DMS79 treated with DMSO at 0.1 percent for 48 hours (cell line): ENCODE results near the gene VEGFA.

ENCODE experiments used
- DNase-seq: peaks from one replicate; lab custom pipeline; 2025; lab: John Stamatoyannopoulos, UW

Gene VEGFA

GRCh38 chr6:43785220-43785752 lies 15.3 kb downstream of the VEGFA start:
- DNase-seq = no peak

DNA sequence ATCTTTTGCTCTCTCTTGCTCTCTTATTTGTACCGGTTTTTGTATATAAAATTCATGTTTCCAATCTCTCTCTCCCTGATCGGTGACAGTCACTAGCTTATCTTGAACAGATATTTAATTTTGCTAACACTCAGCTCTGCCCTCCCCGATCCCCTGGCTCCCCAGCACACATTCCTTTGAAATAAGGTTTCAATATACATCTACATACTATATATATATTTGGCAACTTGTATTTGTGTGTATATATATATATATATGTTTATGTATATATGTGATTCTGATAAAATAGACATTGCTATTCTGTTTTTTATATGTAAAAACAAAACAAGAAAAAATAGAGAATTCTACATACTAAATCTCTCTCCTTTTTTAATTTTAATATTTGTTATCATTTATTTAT lies 15.9 kb downstream of the VEGFA start:
- DNase-seq = no peak

DNA sequence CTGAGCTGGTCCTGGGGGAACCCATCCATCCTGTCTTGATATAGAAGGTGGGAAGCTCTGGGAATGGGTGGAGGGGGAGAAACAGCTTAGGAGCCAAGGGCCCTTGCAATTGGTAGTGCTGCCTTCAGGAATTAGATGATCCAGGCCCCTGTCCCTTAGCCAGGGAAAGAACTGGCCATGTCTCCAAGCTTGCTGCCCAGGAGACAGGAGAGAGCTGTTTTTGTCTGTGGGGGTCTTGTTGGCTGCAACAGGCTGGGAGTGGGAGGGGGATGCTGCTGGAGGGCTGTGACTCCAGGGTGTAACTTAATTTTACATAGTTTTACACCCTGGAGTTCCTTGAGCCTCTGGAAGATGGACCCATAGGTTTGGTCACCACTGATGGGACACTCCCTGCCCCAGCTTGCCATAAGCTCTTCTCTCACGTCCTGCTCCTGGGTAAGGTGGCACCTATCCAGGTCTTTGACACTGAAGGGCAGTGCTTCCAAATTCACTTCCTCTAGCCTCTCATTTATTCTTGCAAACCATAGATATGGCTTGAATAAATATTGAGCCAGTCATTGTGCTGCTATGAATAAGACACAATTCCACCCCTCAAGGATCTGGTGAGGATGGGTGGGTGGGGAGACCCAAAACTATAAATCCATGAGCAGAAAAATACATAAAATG lies 16.8 kb downstream of the VEGFA start:
- no peak for DNase-seq

DNA sequence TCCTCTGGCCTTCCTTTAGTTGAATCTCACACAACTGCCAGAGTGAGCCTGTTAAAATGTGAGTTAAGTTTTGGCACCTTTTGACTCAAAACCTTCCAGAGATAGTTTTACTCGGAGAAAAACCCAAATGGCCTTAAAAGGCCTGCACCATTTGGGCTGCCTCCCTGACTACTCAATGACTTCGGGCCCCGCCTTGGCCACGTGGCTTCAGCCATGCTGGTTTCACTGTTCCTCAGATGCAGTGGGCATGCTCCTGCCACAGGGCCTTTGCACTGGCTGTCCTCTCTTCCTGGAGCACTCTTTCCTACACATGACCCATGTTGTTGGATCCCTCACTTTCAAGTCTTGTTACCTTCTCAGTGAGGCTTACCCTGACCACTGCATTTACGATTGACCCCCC lies 18.3 kb downstream of the VEGFA start:
- no peak for DNase-seq

GRCh38 chr6:43789447-43789846 lies 19.4 kb downstream of the VEGFA start:
- DNase-seq = no peak

DNA sequence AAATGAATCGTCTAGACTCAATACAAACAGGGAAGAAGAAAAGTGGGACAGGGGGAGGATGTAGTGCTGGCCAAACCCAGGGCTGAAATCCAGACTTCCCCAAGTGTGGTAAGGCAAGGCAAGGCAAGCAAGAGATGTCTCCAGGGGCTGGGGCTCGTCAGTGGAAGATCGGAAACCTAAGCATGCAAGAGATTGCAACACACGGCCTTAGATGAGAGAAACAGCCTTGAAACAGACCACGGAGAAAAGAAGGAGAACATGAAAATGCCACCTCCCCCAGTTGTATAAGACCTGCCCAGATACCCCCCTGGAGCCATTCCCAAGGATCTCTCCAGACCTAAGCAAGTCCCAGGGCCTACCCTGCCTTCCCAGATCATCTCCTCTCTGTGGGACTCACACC lies 20.0 kb downstream of the VEGFA start:
- DNase-seq = no peak

DNA sequence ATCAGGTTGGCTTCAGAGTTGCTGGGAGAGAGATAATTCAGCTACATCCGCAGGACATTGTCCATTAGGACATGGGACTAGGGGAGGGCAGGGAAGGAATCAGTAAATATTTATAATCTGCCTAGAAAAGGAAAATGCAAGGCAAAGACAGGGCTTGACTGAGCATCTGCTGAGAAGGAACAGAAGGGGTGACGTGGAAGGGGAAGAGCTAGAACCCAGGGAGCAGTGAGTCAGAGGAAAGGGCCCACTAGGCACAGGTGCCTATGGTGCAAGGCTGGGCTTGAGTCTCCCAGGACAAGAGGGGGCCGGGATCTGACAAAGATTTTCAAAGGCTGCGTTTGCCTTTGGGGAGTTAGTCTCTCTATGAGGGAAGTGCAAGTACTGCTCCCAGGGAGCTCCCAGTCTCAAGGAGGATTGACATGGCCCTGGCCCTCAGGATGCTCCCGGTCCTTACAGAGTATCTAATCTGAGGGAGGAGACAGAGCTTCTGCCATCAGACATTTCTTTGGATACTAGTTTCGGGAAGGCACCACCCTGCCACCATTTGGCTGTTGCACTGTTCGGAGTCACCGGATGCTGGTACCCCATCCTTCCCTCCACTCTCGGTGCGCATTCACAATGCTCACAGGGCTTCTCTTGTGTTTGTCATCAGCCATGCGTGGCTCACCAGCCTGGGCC lies 21.9 kb downstream of the VEGFA start:
- DNase-seq = no peak

GRCh38 chr6:43793154-43793874 lies 23.3 kb downstream of the VEGFA start:
- DNase-seq = no peak

DNA sequence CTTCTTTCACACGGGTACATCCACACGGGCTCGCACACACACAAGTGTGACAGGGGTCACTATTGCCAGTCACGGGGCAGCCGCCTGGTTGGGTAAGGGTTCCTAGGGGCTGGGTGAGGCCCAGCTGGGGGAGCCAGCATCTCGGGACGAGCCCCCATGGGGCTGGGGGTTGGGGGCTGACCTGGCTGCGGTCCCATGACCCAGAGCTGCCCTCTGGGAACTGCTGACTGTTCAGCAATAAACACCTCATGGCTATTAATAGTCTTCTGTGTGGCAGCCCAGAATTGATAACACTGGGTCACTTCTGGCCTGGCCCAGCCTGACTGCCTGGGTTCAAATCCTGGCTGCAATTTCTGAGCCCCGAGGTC lies 23.8 kb downstream of the VEGFA start:
- DNase-seq = no peak

DNA sequence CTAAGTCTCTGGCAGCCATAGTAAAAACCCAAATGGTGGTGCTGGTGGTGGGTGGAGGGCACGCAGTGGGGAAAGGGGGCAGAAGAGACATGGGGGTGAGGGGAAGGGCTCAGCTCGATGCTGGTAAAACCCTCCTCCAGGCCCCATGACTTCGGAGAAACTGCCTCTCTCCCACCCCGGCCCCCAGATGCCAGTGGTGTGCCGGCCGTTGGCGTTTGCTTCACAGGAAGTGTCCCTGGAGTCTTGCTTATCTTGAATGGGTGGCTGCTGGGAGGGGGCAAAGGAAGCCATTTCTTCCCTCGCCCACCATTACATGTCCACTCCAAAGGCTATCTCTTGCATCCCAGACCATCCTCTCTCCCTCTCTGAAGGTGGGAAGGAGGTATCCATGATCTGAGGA lies 25.4 kb downstream of the VEGFA start:
- no peak for DNase-seq

GRCh38 chr6:43796168-43796567 lies 26.2 kb downstream of the VEGFA start:
- DNase-seq = no peak

DNA sequence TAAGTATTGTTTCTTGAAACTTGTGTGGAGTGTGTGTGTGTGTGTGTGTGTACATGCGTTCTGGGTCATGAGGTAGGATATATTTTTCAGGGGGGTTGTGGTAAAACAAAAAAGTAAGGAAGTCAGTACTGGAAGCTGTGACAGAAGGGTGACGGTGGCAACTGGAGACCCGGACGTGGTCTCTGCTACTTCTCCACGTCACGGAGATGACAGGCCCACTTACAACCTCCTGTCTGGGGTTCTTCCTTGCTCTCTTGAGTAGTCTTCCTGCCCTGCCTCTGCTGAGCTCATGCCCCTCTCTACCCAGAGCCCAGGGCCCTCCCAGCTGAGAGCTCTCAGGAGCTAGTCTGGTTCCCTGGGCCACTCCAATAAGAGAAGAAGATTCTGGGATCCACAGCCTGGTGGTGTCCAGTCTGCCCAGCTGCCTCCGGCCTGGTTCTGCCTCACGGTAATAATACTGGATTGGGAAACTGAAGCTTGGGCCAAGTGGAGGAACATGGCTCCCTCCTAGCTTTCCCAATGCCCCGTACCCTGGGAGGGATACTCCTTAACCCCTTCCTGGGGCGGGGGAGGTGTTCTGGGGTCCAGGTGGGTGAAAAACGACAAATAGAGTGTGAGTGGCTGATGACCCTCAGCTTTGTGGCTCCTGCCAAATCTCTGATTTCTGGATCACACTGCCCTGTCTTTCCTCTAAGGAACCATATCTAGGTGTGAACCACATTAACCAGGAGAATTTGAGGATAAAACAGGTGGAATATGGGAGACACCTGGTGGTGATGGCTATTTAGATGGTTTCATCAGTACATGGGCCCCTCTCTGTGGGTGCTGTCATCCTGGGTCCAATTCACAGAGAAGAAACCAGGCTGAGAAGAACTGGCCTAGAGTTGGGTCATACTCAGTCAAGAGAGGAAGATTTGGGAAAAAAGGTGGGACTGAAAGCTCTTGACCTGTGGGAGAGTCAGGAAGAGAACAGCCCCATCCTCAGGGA lies 27.2 kb downstream of the VEGFA start:
- DNase-seq = no peak

DNA sequence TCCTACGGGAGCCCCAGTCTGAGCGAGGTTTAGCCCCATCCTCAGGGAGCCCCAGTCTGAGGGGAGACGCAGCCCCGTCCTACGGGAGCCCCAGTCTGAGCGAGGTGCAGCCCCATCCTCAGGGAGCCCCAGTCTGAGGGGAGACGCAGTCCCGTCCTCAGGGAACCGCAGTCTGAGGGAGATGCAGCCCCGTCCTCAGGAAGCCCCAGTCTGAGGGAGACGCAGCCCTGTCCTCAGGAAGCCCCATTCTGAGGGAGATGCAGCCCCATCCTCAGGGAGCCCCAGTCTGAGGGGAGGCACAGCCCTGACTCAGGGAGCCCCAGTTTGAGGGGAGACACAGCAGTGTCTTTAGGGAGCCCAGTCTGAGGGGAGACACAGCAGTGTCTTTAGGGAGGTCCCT lies 27.9 kb downstream of the VEGFA start:
- no peak for DNase-seq

- DNase-seq = no peak
Measured at GRCh38 chr6:43798688-43799444, 28.9 kb downstream of the VEGFA start.

DNA sequence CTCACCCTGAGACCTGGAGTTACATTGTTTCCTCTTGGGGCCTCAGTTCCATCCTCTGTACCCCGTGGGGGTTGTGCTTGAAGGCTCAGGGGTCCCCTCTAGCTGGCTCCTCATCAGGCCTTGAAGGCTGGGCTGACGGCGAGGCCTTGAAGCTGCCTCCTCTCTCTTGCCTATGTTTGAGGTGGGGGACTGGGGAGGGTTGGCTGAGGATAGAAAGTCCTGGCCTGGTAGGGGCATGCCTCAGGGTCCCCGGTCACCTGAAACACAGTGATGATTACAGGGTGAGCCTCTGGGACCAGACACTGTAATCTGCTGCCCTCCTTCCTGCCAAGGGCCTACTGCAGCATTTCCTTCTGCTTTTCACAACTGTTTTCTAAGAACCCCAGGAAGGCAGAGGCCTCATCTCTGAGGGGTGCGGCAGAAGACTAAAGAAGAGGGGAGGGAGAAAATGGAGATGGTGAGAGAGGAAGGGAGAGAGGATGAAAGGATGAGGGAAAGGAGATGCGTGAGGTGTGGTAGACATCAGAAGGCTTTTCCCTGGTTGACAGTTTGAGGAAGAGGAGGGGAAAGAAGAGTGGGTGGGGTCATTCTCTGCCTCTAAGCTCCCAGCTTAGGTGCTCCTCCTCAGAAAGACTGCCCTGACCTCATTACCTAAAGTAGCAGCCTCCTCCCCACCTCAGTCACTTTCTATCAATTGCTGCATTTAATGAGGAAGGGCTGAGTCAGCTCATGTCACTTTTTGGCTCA lies 29.7 kb downstream of the VEGFA start:
- no peak for DNase-seq

DNA sequence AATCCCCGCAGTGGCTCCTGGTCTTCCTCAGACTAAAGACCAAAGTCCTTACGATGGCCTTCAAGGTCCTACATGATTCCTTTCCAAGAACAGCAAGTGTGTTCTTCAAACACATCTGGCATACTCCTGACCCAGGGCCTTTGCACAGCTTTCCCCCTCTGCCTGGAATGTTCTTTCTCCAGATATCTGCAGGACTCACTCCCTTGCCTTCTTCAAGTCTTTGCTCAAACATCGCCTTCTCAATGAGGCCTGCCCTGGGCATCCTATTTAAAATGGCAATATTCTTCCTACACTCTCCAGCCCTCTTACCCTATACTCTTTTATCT lies 30.2 kb downstream of the VEGFA start:
- DNase-seq = no peak

DNA sequence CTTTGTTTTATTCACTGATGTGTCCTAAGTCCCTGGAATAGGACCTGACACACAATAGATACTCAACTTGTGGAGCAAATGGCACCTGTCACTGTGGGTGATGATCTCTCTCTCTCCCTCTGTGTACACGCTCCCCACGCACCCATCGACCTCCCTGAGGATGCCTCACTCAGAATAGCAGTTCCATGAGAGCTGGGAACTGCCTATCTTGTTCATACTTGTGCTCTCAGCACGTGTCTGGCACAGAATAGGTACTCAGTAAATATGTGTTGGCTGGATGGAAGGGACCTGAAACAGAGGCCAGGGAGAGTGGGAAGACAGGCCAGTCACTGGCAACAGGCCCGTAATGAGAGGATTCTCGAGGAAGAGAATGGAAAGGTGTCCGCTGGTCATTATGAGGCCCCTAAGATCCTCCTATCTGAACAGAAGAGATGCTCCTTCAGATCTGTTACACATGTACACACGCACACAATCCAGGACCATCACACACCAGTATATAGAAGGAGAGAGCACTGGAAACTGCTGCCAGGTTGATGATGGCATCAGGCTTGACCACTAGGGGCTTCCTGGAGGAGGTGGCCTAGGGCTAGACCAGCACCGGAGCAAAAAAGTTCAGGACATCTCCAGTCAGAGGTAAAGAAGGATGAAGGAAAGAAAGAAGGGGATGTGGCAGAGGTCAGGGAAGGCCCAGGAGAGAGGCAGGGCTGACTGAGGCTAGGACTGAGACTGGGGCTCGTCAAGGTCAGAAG lies 30.9 kb downstream of the VEGFA start:
- no peak for DNase-seq

- DNase-seq = no peak
Measured at GRCh38 chr6:43801495-43802181, 31.6 kb downstream of the VEGFA start.

DNA sequence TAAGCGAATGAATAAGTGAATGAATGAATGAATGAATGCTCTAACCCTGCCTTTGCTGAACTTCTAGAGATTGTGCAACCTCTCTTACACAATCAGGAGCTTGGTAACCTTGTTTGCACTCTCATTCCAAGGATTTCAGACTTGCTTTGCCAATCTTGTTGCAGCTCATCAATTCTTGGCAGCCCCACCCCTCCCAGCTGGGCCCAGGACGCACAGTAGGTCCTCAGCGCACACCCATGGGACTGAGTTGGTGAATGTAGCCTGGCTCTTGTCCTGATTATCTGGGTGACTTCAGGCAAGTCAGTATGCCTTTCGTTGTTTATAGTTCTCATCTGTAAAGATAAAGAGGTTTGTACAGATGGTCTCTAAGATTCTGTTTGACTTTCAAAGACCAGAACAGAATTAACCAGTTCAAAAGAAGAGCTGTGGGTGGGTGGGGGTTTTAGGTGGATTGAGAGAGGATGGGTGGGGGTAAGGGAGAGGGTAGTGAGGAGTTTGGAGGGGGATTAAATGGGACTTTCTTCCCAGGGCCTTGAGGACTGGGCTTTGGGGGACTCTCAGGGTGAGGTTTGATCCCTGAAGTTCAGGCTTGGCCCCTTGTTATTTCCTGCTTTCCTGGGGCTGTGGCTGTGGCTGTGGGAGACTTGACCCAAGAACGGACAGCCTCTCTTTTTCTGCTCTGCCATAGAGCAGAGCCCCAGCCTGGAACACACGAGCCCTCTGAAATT lies 33.2 kb downstream of the VEGFA start:
- no peak for DNase-seq
